GM12878 (cell line): Measurements from ENCODE around the gene TXNDC17. TPM values are rescaled to one million over a fixed set of nuclear protein-coding genes. Genes with fewer than 3 reads are reported as not detected.

Experiments used
- ATAC-seq: fragments of 200-7000 bp; cut with Tn5 transposase; 3 replicates; pipeline ENCODE4 v1.9.1; 2020; ENCODE audit warnings: mild to moderate bottlenecking, moderate library complexity
- BruUV-seq: library from RNA; stranded (reverse); fragments of 400-500 nt; replicated peaks from 2 replicates; lab custom pipeline; 2021; lab: Mats Ljungman, UMichigan
- CTCF ChIA-PET: fragments of 300-600 bp; sonication (Branson Sonifier 250); formaldehyde crosslinking; extraction: SDS; loops from one replicate; lab custom pipeline; 2021; ENCODE audit warnings: inconsistent platforms; lab: Yijun Ruan, JAX
- POLR2A ChIA-PET: fragments of 350-600 bp; formaldehyde crosslinking; extraction: SDS; loops from one replicate; lab custom pipeline; 2021; ENCODE audit warnings: inconsistent platforms; lab: Charles Lee
- RAD21 ChIA-PET: fragments of 300-600 bp; sonication (Branson Sonifier 250); formaldehyde crosslinking; loops from one replicate; lab custom pipeline; 2023; ENCODE audit warnings: antibody characterized with exemption; ENCODE audit not compliant: unreplicated experiment; lab: Charles Lee
- SMC1A ChIA-PET: fragments of 300-600 bp; sonication (Branson Sonifier 250); formaldehyde crosslinking; loops from one replicate; lab custom pipeline; 2023; ENCODE audit not compliant: unreplicated experiment, uncharacterized antibody; lab: Charles Lee
- DNase-seq: peaks from one replicate; pipeline ENCODE4 v3.0.0-alpha.2; 2011; ENCODE audit warnings: low read depth, low spot score
- FAIRE-seq: peaks from 3 replicates; lab custom pipeline; 2011; peaks lifted over from hg19 to GRCh38; lab: Jason Lieb, UNC
- H2AFZ ChIP-seq: 2 replicates; pipeline ENCODE4 v1.6.0; 2011; ENCODE audit warnings: low read depth, low read length, control low read depth; ENCODE audit not compliant: control insufficient read depth
- H3K27ac ChIP-seq: 2 replicates; pipeline ENCODE4 v1.5.1; 2011; ENCODE audit warnings: control low read depth; ENCODE audit not compliant: control insufficient read depth, insufficient read depth
- H3K27me3 ChIP-seq, 2 experiments: replicated peaks in 1 of 2; 2 replicates each; pipeline versions ENCODE4 v1.6.0 to v1.6.1; 2011; ENCODE audit warnings: low read length in 1 of 2; ENCODE audit not compliant: control insufficient read depth in 2 of 2, insufficient read depth in 2 of 2
- H3K36me3 ChIP-seq, 2 experiments: 2 replicates each; pipeline ENCODE4 v1.5.1; 2011; ENCODE audit warnings: low read length in 1 of 2; ENCODE audit not compliant: control insufficient read depth in 2 of 2, insufficient read depth in 2 of 2
- H3K4me1 ChIP-seq: 2 replicates; pipeline ENCODE4 v1.6.1; 2011; ENCODE audit warnings: mild to moderate bottlenecking, low read length, moderate library complexity, mixed read lengths; ENCODE audit not compliant: control insufficient read depth, insufficient read depth
- H3K4me2 ChIP-seq: 2 replicates; pipeline ENCODE4 v1.6.0; 2011; ENCODE audit warnings: control low read depth; ENCODE audit not compliant: control insufficient read depth, insufficient read depth
- H3K4me3 ChIP-seq: fragments of 200-600 bp; sonication (generic); 2 replicates; pipeline ENCODE4 v1.5.1; 2016
- H3K79me2 ChIP-seq: 2 replicates; pipeline ENCODE4 v1.6.0; 2011; ENCODE audit warnings: low read length; ENCODE audit not compliant: control insufficient read depth, insufficient read depth
- H3K9ac ChIP-seq: 2 replicates; pipeline ENCODE4 v1.8.0; 2011; ENCODE audit warnings: low read length, control low read depth, mixed read lengths; ENCODE audit not compliant: control insufficient read depth, insufficient read depth
- H3K9me3 ChIP-seq: replicated peaks from 3 replicates; pipeline ENCODE4 v1.5.1; 2011; ENCODE audit warnings: mild to moderate bottlenecking, low read length; ENCODE audit not compliant: control insufficient read depth, insufficient read depth
- H4K20me1 ChIP-seq: 2 replicates; pipeline ENCODE4 v1.6.0; 2011; ENCODE audit not compliant: control insufficient read depth, insufficient read depth
- ASH2L ChIP-seq: fragments of 300-600, 200-600 bp; sonication (generic); IDR thresholded peaks from 2 replicates; pipeline ENCODE4 v1.6.1; 2017; ENCODE audit warnings: low read depth, mild to moderate bottlenecking, borderline replicate concordance
- ELK1 ChIP-seq: IDR thresholded peaks from 2 replicates; pipeline ENCODE4 v1.6.1; 2012; ENCODE audit warnings: low read depth, low read length, improper control_type of control experiment
- POLR2AphosphoS2 ChIP-seq: IDR thresholded peaks from 2 replicates; pipeline ENCODE4 v1.6.1; 2011; ENCODE audit warnings: low read depth, mild to moderate bottlenecking, low read length, improper control_type of control experiment, moderate library complexity
- RCOR1 ChIP-seq: conservative IDR thresholded peaks from 2 replicates; pipeline ENCODE4 v1.6.1; 2012; ENCODE audit warnings: low read depth, low read length, improper control_type of control experiment
- SMAD5 ChIP-seq: IDR thresholded peaks from 2 replicates; pipeline ENCODE4 v1.6.1; 2016; ENCODE audit warnings: antibody characterized with exemption, low read depth
- TCF7 ChIP-seq: IDR thresholded peaks from 2 replicates; pipeline ENCODE4 v1.6.1; 2014; ENCODE audit warnings: antibody characterized with exemption, borderline replicate concordance
- WGBS: methylation state at CpG from one replicate; pipeline ENCODE4 v1.1.6; 2016; ENCODE audit warnings: low lambda C conversion rate; ENCODE audit not compliant: insufficient replicate concordance, insufficient coverage; ENCODE audit errors: missing lambda C conversion rate; 5-methylcytosine and 5-hydroxymethylcytosine counted together
- in situ Hi-C: fragments of 300-500 bp; cut with MboI; formaldehyde crosslinking; loops from 9 replicates; pipeline ENCODE4 v1.14.3; 2018; ENCODE audit warnings: mixed read lengths
- intact Hi-C: fragments of 100-400 bp; cut with micrococcal nuclease; formaldehyde crosslinking; loops from one replicate; pipeline ENCODE4 v1.14.2; 2022; ENCODE audit not compliant: unreplicated experiment
- polyA plus RNA-seq, 11 experiments: library from polyadenylated mRNA; depleted of rRNA in 4 of 11; unstranded in 6 of 11; stranded (reverse) in 5 of 11; fragments of >200 nt; fragmentation: Nextera tagmentation in 4 of 11; fragmentation: Illumina TruSeq in 1 of 11; extraction: Ambion mirVana in 4 of 11; extraction: Trizol in 1 of 11; gene quantifications; 1 replicate in 1 of 11; 2 replicates in 10 of 11; pipeline versions ENCODE4 v1.2.1 to v1.2.3, GENCODE V29; 2011 to 2016; ENCODE audit warnings: inconsistent platforms in 2 of 11, missing spikeins in 2 of 11, low read depth in 1 of 11
- total RNA-seq, 4 experiments: library from RNA; depleted of rRNA in 3 of 4; stranded (reverse); fragments of >200 nt in 3 of 4; fragmentation: Illumina TruSeq in 1 of 4; extraction: Trizol in 1 of 4; gene quantifications; 2 replicates each; pipeline versions ENCODE4 v1.2.1 to v1.2.3, GENCODE V29; 2013 to 2021
- TF ChIP-seq, protein P1 (sequence below): IDR thresholded peaks from 2 replicates; pipeline ENCODE4 v1.6.1; 2012; ENCODE audit warnings: mild to moderate bottlenecking, low read depth, low read length

The TXNDC17 gene
- total and polyA plus RNA-seq, 10 of the 15 experiments (the other 5 are each of a cell fraction or from before 2014, with no cell fraction given) = 124 to 957 (median 216) TPM

DNA sequence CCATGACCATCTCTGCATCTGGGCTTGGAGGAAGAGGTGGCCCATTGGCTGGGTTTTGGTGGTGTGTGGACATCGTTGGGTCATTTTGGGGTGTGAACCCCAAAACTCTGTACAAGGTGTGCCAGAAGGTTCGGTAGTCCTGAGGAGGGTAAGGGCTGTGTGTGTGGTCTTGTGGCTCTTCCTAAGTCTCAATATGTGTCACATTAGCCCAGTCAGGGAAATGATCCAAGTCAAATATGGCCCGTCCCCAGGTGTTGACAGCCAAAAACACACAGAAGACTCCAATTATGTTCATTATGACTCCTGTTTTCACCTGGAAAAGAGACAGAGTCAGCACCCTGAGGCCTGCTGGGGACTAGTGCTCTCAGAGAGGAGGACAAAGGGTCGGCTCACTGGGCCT is 45.2 kb downstream of the TXNDC17 start:
- 14% methylated on average over 4 of the region's 4 CpGs for WGBS
- no peak overlapping the region for H2AFZ ChIP-seq
- SMC1A ChIA-PET = no interaction called here
- H3K9ac ChIP-seq = no peak overlapping the region
- FAIRE-seq = no peak
- H3K27me3 ChIP-seq = no peaks in the 10 kb centered on the region; a peak in 1 of 4 replicates
- H3K27ac ChIP-seq = no peak overlapping the region
- RAD21 ChIA-PET = no interaction called here
- BruUV-seq = no TSS peak
- no peaks in the 10 kb centered on the region for H3K79me2 ChIP-seq
- DNase-seq = no peak
- TF ChIP-seq ELK1 (no peak), TCF7 (no peak), SMAD5 (no peak), ASH2L (no peak), POLR2AphosphoS2 (no peak), RCOR1 (no peak)
- TF ChIP-seq, protein P1, sequence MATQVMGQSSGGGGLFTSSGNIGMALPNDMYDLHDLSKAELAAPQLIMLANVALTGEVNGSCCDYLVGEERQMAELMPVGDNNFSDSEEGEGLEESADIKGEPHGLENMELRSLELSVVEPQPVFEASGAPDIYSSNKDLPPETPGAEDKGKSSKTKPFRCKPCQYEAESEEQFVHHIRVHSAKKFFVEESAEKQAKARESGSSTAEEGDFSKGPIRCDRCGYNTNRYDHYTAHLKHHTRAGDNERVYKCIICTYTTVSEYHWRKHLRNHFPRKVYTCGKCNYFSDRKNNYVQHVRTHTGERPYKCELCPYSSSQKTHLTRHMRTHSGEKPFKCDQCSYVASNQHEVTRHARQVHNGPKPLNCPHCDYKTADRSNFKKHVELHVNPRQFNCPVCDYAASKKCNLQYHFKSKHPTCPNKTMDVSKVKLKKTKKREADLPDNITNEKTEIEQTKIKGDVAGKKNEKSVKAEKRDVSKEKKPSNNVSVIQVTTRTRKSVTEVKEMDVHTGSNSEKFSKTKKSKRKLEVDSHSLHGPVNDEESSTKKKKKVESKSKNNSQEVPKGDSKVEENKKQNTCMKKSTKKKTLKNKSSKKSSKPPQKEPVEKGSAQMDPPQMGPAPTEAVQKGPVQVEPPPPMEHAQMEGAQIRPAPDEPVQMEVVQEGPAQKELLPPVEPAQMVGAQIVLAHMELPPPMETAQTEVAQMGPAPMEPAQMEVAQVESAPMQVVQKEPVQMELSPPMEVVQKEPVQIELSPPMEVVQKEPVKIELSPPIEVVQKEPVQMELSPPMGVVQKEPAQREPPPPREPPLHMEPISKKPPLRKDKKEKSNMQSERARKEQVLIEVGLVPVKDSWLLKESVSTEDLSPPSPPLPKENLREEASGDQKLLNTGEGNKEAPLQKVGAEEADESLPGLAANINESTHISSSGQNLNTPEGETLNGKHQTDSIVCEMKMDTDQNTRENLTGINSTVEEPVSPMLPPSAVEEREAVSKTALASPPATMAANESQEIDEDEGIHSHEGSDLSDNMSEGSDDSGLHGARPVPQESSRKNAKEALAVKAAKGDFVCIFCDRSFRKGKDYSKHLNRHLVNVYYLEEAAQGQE = no peak
- no peaks in the 10 kb centered on the region for H4K20me1 ChIP-seq
- H3K4me1 ChIP-seq = peaks cover 4% of the 10 kb centered on the region
- POLR2A ChIA-PET = no interaction called here
- in situ Hi-C loops = no loop called here
- H3K36me3 ChIP-seq = no peaks in the 10 kb centered on the region
- no peak overlapping the region for H3K4me2 ChIP-seq
- H3K9me3 ChIP-seq = no peaks in the 10 kb centered on the region
- ATAC-seq = no peak
- H3K4me3 ChIP-seq = no peak overlapping the region
- CTCF ChIA-PET = no interaction called here
- intact Hi-C loops = no loop called here
